Body of pancreas (tissue), 4 donors: ENCODE data around the gene PDZRN3. TPM values are rescaled to one million over a fixed set of nuclear protein-coding genes. Genes with fewer than 3 reads are reported as not detected.

Source experiments
- ATAC-seq: fragments of 150-250 bp; one replicate; pipeline ENCODE4 v1.9.1; 2016
- DNase-seq, 4 donors: peaks; one replicate each; pipeline ENCODE4 v3.0.0-alpha.2; 2019
- H3K27ac ChIP-seq, 4 donors: fragments of 200-600 bp; sonication (generic); 1 replicate in 3 of 4; 2 replicates in 1 of 4; pipeline versions ENCODE4 v1.5.1 to v1.6.1; 2016 to 2019; ENCODE audit warnings: mild to moderate bottlenecking in 1 of 4, mixed read lengths in 1 of 4, moderate library complexity in 1 of 4
- H3K27me3 ChIP-seq, 2 donors: fragments of 200-600 bp; sonication (generic); one replicate each; pipeline ENCODE4 v1.6.0; 2016; ENCODE audit warnings: mild to moderate bottlenecking in 1 of 2
- H3K36me3 ChIP-seq, 2 donors: fragments of 200-600 bp; sonication (generic); replicated peaks in 1 of 2; 2 replicates each; pipeline ENCODE4 v1.5.1; 2016; ENCODE audit warnings: low read depth in 2 of 2; ENCODE audit not compliant: insufficient read depth in 1 of 2
- H3K4me1 ChIP-seq: fragments of 200-600 bp; sonication (generic); one replicate; pipeline ENCODE4 v1.6.0; 2016
- H3K4me3 ChIP-seq, 2 donors: fragments of 200-600 bp; sonication (generic); 1 replicate in 1 of 2; 2 replicates in 1 of 2; pipeline ENCODE4 v1.5.1; 2016 to 2019
- H3K9me3 ChIP-seq, 3 donors: fragments of 200-600 bp; sonication (generic); 1 replicate in 2 of 3; 2 replicates in 1 of 3; pipeline ENCODE4 v1.5.1; 2016
- POLR2A ChIP-seq, 3 donors: fragments of 450-650 bp; IDR thresholded peaks; one replicate each; pipeline ENCODE4 v1.6.1; 2016; ENCODE audit warnings: antibody characterized with exemption in 3 of 3, mild to moderate bottlenecking in 2 of 3
- WGBS, 2 donors: methylation state at CpG; one replicate each; pipeline ENCODE4 v1.1.5; 2017; 5-methylcytosine and 5-hydroxymethylcytosine counted together
- intact Hi-C: fragments of 100-400 bp; cut with DNase I; formaldehyde crosslinking; loops from one replicate; pipeline ENCODE4 v1.15.1; 2023
- total RNA-seq, 2 donors: library from RNA; depleted of rRNA; stranded (reverse); fragments of >200 nt; gene quantifications; one replicate each; pipeline ENCODE4 v1.1.0, GENCODE V29; 2016
- TF ChIP-seq, protein P1 (sequence below), 7 experiments: fragments of 450-650 bp in 4 of 7; fragments of 200-600 bp in 3 of 7; sonication (generic) in 3 of 7; IDR thresholded peaks; one replicate each; pipeline ENCODE4 v1.5.1; 2016 to 2019; ENCODE audit warnings: antibody characterized with exemption in 7 of 7

PDZRN3 gene
- total RNA-seq, 2 donors from 2014 or later: 18.9 to 41.9 TPM

DNA sequence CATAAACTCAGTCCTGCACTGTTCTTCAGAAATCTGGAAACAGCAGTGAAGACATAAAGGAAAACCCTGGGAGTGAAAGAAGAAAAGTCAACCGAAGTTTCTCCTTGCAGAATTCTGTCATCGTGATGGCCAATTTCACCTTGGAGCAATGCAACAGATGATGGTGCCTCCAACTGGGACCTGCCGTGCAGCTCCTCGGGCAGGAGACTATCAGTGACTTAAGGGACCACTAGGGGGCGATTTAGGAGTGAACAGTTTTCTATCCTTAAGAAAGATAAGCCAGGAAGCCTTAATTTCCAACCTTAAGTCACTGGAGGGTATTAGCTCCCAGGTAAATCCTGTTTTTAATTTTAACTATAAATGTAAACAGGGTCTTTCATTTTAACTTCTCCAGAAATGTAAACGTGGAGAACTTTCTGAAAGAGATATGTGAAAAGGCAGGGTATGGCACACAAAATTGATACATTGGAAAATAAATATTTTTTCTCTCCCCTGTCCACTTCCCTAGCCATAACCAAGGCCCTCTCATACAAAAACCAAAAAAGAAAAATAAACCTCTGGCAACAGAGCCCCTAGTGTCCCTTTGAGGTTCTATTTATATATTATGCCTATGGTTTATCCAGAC lies 116.3 kb downstream of the PDZRN3 start:
- no peaks in the 10 kb centered on the region for H3K27me3 ChIP-seq
- no peak overlapping the region for H3K27ac ChIP-seq
- intact Hi-C loops: loop anchor here (10.0 kb wide), 1 partner anchor 54 kb away; no protein-coding TSS in a partner anchor
- no peak overlapping the region for H3K4me3 ChIP-seq
- no peaks in the 10 kb centered on the region for H3K9me3 ChIP-seq
- ATAC-seq: peak; percentile 77
- DNase-seq: peak; percentile 59 to 77 (median 72)
- H3K4me1 ChIP-seq: peaks cover 20% of the 10 kb centered on the region
- 5 to 7% methylated on average over 6 of the region's 6 CpGs for WGBS, 2 donors
- H3K36me3 ChIP-seq: no peaks in the 10 kb centered on the region
- TF ChIP-seq, protein P1, sequence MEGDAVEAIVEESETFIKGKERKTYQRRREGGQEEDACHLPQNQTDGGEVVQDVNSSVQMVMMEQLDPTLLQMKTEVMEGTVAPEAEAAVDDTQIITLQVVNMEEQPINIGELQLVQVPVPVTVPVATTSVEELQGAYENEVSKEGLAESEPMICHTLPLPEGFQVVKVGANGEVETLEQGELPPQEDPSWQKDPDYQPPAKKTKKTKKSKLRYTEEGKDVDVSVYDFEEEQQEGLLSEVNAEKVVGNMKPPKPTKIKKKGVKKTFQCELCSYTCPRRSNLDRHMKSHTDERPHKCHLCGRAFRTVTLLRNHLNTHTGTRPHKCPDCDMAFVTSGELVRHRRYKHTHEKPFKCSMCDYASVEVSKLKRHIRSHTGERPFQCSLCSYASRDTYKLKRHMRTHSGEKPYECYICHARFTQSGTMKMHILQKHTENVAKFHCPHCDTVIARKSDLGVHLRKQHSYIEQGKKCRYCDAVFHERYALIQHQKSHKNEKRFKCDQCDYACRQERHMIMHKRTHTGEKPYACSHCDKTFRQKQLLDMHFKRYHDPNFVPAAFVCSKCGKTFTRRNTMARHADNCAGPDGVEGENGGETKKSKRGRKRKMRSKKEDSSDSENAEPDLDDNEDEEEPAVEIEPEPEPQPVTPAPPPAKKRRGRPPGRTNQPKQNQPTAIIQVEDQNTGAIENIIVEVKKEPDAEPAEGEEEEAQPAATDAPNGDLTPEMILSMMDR (IDR thresholded peaks at IDR 0.05): peak; percentile 48 to 73 (median 67)
- TF ChIP-seq POLR2A (IDR thresholded peaks at IDR 0.05): no peak

- Histone ChIP-seq H3K4me1 (peaks cover 12% of the 10 kb centered on the region), H3K27me3 (no peaks in the 10 kb centered on the region), H3K9me3 (no peaks in the 10 kb centered on the region), H3K4me3 (no peak overlapping the region), H3K36me3 (no peaks in the 10 kb centered on the region), H3K27ac (no peak overlapping the region)
- DNase-seq (no peak), ATAC-seq (no peak)
- TF ChIP-seq POLR2A (IDR thresholded peaks at IDR 0.05): no peak
- TF ChIP-seq, protein P1 (IDR thresholded peaks at IDR 0.05): no peak
- intact Hi-C loops: loop anchor here (5.0 to 10.0 kb wide), 2 partner anchors 50 to 403 kb away; no protein-coding TSS in a partner anchor
- 43% methylated on average over 4 of the region's 4 CpGs for WGBS, 2 donors
Observed at GRCh38 chr3:73504852-73505251, 119.9 kb downstream of the PDZRN3 start.

- peak; percentile 63 for ATAC-seq
- no peak overlapping the region for H3K27ac ChIP-seq
- peaks cover 12% of the 10 kb centered on the region for H3K4me1 ChIP-seq
- DNase-seq: peak in 2 of 4 donors; percentile 37 to 46
- H3K9me3 ChIP-seq: no peaks in the 10 kb centered on the region
- no peaks in the 10 kb centered on the region for H3K36me3 ChIP-seq
- H3K4me3 ChIP-seq: no peak overlapping the region
- no peaks in the 10 kb centered on the region for H3K27me3 ChIP-seq
- TF ChIP-seq, protein P1 (IDR thresholded peaks at IDR 0.05): no peak
- no peak for TF ChIP-seq POLR2A (IDR thresholded peaks at IDR 0.05)
- 28 to 31% methylated on average over 3 of the region's 3 CpGs for WGBS, 2 donors
- intact Hi-C loops: loop anchor here (5.0 to 10.0 kb wide), 2 partner anchors 49 to 402 kb away; no protein-coding TSS in a partner anchor
Observed at GRCh38 chr3:73504239-73504638, 120.5 kb downstream of the PDZRN3 start.

DNA sequence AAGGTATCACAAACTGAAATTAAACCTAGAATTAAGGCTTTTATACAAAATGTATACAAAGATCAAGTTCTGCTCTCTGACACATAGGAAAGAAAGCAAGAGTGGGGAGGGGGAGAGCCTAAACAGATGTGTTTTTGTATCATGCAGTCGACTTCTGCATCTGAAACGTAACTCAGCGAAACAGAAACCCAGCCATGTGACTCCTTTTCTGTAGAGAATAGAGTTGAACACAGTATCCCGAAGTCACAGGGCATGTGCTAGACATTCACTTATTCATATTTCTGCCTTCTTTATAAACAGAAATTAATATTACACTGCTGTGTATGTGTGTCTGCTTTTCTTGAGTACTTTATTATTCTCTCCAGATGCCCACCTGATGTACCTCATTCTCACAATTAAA lies 121.0 kb downstream of the PDZRN3 start:
- ATAC-seq (no peak), DNase-seq (no peak)
- intact Hi-C loops: loop anchor here (5.0 to 10.0 kb wide), 2 partner anchors 49 to 401 kb away; no protein-coding TSS in a partner anchor
- 54 to 66% methylated on average over 4 of the region's 4 CpGs for WGBS, 2 donors
- Histone ChIP-seq H3K36me3 (no peaks in the 10 kb centered on the region), H3K27ac (no peak overlapping the region), H3K9me3 (no peaks in the 10 kb centered on the region), H3K4me3 (no peak overlapping the region), H3K4me1 (peaks cover 12% of the 10 kb centered on the region), H3K27me3 (no peaks in the 10 kb centered on the region)
- TF ChIP-seq POLR2A (IDR thresholded peaks at IDR 0.05): no peak
- TF ChIP-seq, protein P1 (IDR thresholded peaks at IDR 0.05): no peak
